ENCODE measurements around the gene PTTG1IP.
"Not testable (repeated sequence)": the region's sequence is repeated elsewhere in the genome, so short reads cannot be mapped to it uniquely, and the experiment has no call there.

PTTG1IP gene

DNA sequence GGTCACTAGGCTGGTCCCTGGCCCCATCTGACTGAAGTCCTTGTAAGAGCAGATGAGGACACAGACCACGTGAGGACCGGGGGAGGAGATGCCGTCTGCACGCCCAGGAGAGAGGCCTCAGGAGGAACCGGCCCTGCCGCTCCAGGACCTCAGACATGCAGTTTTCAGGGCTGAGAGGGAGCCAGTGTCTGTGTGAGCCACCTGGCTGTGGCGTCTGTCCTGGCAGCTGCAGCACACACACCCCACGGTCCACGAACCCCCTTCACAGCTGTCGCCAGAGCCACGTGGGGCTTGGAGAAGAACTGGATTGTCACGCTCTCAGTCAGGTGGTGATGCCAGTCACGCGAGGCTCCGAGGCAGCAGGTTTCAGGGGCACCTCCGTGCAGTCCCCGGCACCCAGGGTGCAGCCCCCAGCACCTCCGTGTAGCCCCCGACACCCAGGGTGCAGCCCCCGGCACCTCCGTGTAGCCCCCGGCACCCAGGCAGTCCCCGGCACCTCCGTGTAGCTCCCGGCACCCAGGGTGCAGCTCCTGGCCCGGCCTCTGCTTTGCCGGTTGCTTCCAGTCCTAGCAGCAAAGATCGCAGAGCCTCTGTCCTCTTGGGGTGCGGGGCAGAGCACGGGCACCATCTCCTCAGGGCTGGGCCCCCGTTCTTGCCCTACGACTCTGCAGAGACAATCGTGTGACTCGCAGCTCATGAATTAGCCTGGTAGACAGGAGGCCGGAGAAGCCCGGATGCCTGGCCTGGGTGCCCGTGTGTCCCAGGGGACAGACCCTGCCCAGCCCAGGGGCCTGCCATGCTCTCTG is 36.6 kb downstream of the PTTG1IP start:
- Histone ChIP-seq H3K4me3 (ENCODE audit: insufficient read length, low read depth) (no peak overlapping the region), H3K4me1 (ENCODE audit: insufficient read depth, insufficient read length) (peaks cover 14% of the 10 kb centered on the region), H3K27me3 (ENCODE audit: insufficient read depth, insufficient read length) (no peaks in the 10 kb centered on the region), H3K9ac (ENCODE audit: insufficient read length, low read depth) (peak overlapping the region; percentile 27), H3K36me3 (ENCODE audit: insufficient read depth, insufficient read length, low read length) (no peaks in the 10 kb centered on the region), H3K9me3 (ENCODE audit: insufficient read depth, low read length) (no peaks in the 10 kb centered on the region)
- no peak for TF ChIP-seq YY1 (IDR thresholded peaks at IDR 0.05; ENCODE audit: insufficient read depth, insufficient read length)
- no peak for TF ChIP-seq SUZ12 (IDR thresholded peaks at IDR 0.05; ENCODE audit: extremely low read depth, insufficient read depth, insufficient read length)
- no peak for TF ChIP-seq ZNF274 (IDR thresholded peaks at IDR 0.05; ENCODE audit: low read depth, low read length)
- no peak for DNase-seq (ENCODE audit: low read depth, low spot score)

DNA sequence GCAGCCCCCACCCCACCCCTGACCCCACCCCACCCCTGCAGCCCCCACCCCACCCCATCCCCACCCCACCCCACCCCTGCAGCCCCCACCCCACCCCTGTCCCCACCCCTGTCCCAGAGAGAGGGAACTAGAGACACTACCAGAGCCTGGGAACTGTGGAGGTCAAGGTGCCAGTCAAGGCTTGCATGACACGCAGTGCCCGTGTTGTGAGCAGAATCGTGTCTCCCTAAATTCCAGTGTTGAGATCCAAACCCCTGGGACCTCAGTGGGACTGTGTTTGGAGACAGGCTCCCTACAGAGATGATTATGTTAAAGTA is 37.2 kb downstream of the PTTG1IP start:
- no peak overlapping the region for H3K9ac ChIP-seq (ENCODE audit: insufficient read length, low read depth)
- no peak for TF ChIP-seq SUZ12 (IDR thresholded peaks at IDR 0.05; ENCODE audit: extremely low read depth, insufficient read depth, insufficient read length)
- TF ChIP-seq ZNF274 (IDR thresholded peaks at IDR 0.05; ENCODE audit: low read depth, low read length), result no peak
- no peak for TF ChIP-seq YY1 (IDR thresholded peaks at IDR 0.05; ENCODE audit: insufficient read depth, insufficient read length)
- H3K36me3 ChIP-seq (ENCODE audit: insufficient read depth, insufficient read length, low read length), result no peaks in the 10 kb centered on the region
- H3K4me1 ChIP-seq (ENCODE audit: insufficient read depth, insufficient read length), result peaks cover 14% of the 10 kb centered on the region
- H3K4me3 ChIP-seq (ENCODE audit: insufficient read length, low read depth), result no peak overlapping the region
- no peaks in the 10 kb centered on the region for H3K27me3 ChIP-seq (ENCODE audit: insufficient read depth, insufficient read length)
- DNase-seq (ENCODE audit: low read depth, low spot score), result no peak
- H3K9me3 ChIP-seq (ENCODE audit: insufficient read depth, low read length), result no peaks in the 10 kb centered on the region

DNA sequence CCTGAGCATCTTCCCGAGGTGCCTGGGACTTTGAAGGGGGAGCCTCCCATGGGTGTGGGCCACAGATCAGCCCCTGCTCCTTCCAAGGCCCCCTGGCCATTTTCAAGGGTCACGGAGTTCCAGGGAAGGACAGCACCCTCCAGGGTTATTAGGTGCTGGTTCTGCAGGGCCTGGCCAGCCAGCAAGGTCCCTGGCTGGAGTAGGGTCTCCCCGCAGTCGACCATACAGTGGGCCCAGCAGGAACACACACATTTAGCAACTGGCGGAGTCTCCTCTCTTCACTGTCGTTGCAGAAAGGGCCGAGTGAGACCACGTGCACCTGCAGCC is 37.9 kb downstream of the PTTG1IP start:
- no peaks in the 10 kb centered on the region for H3K27me3 ChIP-seq (ENCODE audit: insufficient read depth, insufficient read length)
- H3K9me3 ChIP-seq (ENCODE audit: insufficient read depth, low read length), result no peaks in the 10 kb centered on the region
- H3K4me1 ChIP-seq (ENCODE audit: insufficient read depth, insufficient read length), result peaks cover 14% of the 10 kb centered on the region
- TF ChIP-seq YY1 (IDR thresholded peaks at IDR 0.05; ENCODE audit: insufficient read depth, insufficient read length), result no peak
- H3K4me3 ChIP-seq (ENCODE audit: insufficient read length, low read depth), result no peak overlapping the region
- H3K9ac ChIP-seq (ENCODE audit: insufficient read length, low read depth), result no peak overlapping the region
- no peaks in the 10 kb centered on the region for H3K36me3 ChIP-seq (ENCODE audit: insufficient read depth, insufficient read length, low read length)
- DNase-seq (ENCODE audit: low read depth, low spot score), result no peak

DNA sequence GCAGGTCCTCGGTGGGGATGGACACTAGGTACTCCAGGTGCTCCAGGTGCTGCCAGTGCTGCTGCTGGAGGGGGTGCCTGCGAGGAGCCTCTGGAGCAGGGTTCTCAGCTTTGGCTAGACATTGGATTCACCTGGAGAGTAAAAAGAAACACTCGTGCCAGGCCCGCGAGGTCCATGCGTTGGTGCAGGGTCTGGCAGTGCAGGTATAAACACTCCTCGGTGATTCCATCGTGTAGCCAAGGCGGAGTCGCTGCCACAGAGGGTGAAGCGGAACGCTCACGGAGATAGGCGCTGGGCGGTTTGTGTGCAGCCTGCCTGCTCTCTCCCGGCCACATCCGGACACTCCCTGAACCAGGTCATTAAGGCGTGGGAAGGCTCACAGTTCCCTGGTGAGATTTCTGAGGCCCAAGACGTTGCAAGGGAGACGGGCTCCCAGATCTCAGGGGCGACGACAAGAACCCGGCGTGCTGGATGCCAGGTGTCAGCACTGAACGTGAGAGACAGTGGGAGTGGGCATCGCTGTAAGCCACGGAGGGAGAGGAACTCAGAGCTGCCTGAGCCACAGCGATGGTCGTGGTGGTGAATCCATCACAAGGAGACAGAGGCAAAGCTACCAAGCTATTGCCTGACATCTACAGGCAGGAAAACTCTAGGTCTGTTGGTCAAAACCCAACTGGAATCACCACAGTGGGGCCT is 38.4 kb downstream of the PTTG1IP start:
- peaks cover 14% of the 10 kb centered on the region for H3K4me1 ChIP-seq (ENCODE audit: insufficient read depth, insufficient read length)
- H3K9me3 ChIP-seq (ENCODE audit: insufficient read depth, low read length), result no peaks in the 10 kb centered on the region; the same call in 1 of the 2 replicates
- DNase-seq (ENCODE audit: low read depth, low spot score), result no peak
- TF ChIP-seq YY1 (IDR thresholded peaks at IDR 0.05; ENCODE audit: insufficient read depth, insufficient read length) (no peak), ZNF274 (IDR thresholded peaks at IDR 0.05; ENCODE audit: low read depth, low read length) (no peak), SUZ12 (IDR thresholded peaks at IDR 0.05; ENCODE audit: extremely low read depth, insufficient read depth, insufficient read length) (no peak)
- no peaks in the 10 kb centered on the region for H3K36me3 ChIP-seq (ENCODE audit: insufficient read depth, insufficient read length, low read length)
- H3K4me3 ChIP-seq (ENCODE audit: insufficient read length, low read depth), result no peak overlapping the region
- no peaks in the 10 kb centered on the region for H3K27me3 ChIP-seq (ENCODE audit: insufficient read depth, insufficient read length)
- no peak overlapping the region for H3K9ac ChIP-seq (ENCODE audit: insufficient read length, low read depth)

DNA sequence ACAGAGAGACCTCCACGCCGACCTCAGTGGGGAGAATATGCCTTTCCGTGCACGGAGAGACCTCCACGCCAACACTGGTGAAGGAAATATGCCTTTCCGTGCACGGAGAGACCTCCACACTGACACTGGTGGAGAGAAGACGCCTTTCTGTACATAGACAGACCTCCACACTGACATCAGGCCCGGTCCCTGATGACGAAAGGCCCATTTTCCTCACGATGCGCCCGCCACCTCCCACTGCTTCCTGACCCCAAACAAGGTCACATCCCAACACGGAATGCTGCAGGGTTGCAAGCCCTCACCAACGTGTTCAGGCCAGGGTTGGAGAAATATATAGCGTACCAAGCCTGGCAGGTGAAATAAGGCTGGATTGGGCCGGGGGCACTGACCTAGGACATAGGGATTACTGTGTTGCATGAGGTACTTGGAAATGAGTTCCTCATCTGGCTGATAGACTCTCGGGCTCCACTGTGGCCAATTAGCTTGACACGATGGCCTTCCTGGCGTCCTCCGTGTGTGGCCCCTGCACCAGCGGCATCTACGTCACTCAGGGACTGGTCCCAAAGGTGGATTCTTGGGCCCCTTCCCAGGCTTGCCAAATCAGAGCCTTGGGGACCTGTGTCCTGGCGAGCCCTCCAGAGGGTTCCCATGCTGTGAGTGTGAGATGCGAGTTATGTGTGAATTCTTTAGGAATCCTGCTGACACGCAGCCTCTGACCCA is 39.1 kb downstream of the PTTG1IP start:
- H3K9me3 ChIP-seq (ENCODE audit: insufficient read depth, low read length), result no peaks in the 10 kb centered on the region; the same call in 1 of the 2 replicates
- H3K36me3 ChIP-seq (ENCODE audit: insufficient read depth, insufficient read length, low read length), result no peaks in the 10 kb centered on the region
- DNase-seq (ENCODE audit: low read depth, low spot score), result no peak
- peaks cover 14% of the 10 kb centered on the region for H3K4me1 ChIP-seq (ENCODE audit: insufficient read depth, insufficient read length)
- no peaks in the 10 kb centered on the region for H3K27me3 ChIP-seq (ENCODE audit: insufficient read depth, insufficient read length)
- TF ChIP-seq YY1 (IDR thresholded peaks at IDR 0.05; ENCODE audit: insufficient read depth, insufficient read length) (no peak), ZNF274 (IDR thresholded peaks at IDR 0.05; ENCODE audit: low read depth, low read length) (no peak), SUZ12 (IDR thresholded peaks at IDR 0.05; ENCODE audit: extremely low read depth, insufficient read depth, insufficient read length) (no peak)
- H3K9ac ChIP-seq (ENCODE audit: insufficient read length, low read depth), result no peak overlapping the region
- no peak overlapping the region for H3K4me3 ChIP-seq (ENCODE audit: insufficient read length, low read depth)

DNA sequence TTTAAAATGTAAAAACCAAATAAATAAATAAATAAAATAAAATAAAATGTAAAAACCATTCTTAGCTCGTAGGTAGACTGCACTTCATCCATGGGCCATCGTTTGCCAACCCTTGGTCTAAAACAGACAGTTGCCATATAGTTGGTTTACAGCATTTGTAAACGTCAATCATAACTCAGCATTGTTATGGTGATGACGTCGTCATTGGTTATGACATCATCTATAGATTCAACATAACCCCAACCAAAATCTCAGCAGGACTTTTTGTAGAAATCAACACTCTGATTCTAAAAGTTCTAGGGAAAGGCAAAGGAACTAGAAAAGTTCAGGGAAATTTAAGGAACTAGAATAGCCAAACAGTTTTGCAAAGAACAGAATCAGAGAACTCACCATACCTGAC is 39.8 kb downstream of the PTTG1IP start:
- H3K36me3 ChIP-seq (ENCODE audit: insufficient read depth, insufficient read length, low read length), result no peaks in the 10 kb centered on the region
- peaks cover 14% of the 10 kb centered on the region for H3K4me1 ChIP-seq (ENCODE audit: insufficient read depth, insufficient read length)

DNA sequence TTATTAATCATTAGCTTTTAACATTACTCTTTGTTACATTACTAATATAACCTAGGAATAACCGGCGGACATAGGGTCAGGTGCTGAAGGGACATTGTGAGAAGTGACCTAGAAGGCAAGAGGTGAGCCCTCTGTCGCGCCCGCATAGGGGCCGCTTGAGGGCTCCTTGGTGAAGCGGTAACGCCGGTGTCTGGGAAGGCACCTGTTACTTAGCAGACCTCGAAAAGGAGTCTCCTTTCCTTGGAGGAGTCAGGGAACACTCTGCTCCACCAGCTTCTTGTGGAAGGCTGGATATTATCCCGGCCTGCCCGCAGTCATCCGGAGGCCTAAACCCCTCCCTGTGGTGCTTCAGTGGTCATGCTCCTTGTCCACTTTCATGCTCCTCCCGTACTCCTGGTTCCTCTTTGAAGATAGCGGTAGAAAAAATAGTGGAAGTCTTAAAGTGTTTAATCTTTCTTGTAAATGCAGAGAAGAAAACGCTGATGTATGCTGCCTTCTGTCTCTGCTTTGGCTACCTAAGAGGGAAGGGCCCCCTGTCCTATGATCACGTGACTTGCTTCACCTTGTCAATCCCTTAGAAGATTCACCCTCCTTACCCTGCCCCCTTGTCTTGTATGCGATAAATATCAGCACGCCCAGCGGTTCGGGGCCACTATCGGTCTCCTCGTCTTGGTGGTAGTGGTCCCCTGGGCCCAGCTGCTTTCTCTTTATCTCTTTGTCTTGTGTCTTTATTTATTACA is 40.8 kb downstream of the PTTG1IP start:
- H3K36me3 ChIP-seq (ENCODE audit: insufficient read depth, insufficient read length, low read length); H3K4me1 ChIP-seq (ENCODE audit: insufficient read depth, insufficient read length); H3K4me3 ChIP-seq (ENCODE audit: insufficient read length, low read depth); DNase-seq (ENCODE audit: low read depth, low spot score); H3K9ac ChIP-seq (ENCODE audit: insufficient read length, low read depth); H3K27me3 ChIP-seq (ENCODE audit: insufficient read depth, insufficient read length): not testable (repeated sequence)
- peaks cover 15% of the 10 kb centered on the region for H3K9me3 ChIP-seq (ENCODE audit: insufficient read depth, low read length)

More for the DNA sequence above, 39.8 kb downstream of the PTTG1IP start:
- H3K27me3 ChIP-seq (ENCODE audit: insufficient read depth, insufficient read length), result no peaks in the 10 kb centered on the region
- no peak for DNase-seq (ENCODE audit: low read depth, low spot score)
- no peak overlapping the region for H3K4me3 ChIP-seq (ENCODE audit: insufficient read length, low read depth)
- peaks cover 5% of the 10 kb centered on the region for H3K9me3 ChIP-seq (ENCODE audit: insufficient read depth, low read length)
- no peak overlapping the region for H3K9ac ChIP-seq (ENCODE audit: insufficient read length, low read depth)
- no peak for TF ChIP-seq SUZ12 (IDR thresholded peaks at IDR 0.05; ENCODE audit: extremely low read depth, insufficient read depth, insufficient read length)
- TF ChIP-seq YY1 (IDR thresholded peaks at IDR 0.05; ENCODE audit: insufficient read depth, insufficient read length), result no peak
- no peak for TF ChIP-seq ZNF274 (IDR thresholded peaks at IDR 0.05; ENCODE audit: low read depth, low read length)
